Activated T-cell treated with anti-CD3 and anti-CD28 coated beads for 1 hour (primary cell): Measurements from ENCODE around the gene TRIM67.
"Not testable (repeated sequence)": the region's sequence is repeated elsewhere in the genome, so short reads cannot be mapped to it uniquely, and the experiment has no call there.

ENCODE experiments used
- DNase-seq: peaks from one replicate; pipeline ENCODE4 v3.0.0-alpha.2; 2020; ENCODE audit warnings: low read depth

The TRIM67 gene

DNA sequence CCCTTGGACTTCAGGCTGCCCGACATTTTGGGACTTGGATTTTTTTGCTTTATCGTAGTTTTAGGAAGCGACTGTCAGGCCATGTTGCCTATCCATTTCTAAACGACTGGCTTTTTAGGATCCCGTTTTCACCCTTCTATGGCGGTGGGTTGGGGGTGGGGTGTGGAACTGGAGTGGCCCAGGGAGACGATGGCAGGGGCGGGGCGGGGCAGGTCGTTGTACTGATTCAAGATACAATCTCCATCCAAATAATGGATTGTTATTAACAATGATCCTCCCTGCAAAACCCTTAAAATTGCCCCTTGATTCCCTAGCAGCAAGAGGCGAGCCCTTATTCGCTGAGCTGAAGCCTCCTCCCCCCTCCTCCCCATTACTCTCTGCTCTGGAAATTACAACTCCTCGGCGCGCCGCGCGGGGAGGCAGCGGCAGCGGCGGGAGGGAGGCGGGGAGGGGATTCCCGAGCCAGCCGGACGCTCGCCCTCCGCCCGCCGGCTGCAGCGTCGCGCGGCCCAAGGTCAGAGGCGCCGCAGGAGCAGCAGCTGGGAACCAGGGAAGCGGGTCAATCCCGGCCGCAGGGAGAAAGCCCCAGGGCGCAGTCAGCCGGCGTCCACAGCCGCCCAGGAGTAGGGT lies at the start of gene TRIM67:
TSS of gene TRIM67 (plus strand) at position 392 of the 630 bp plus-strand sequence. CDS start 912 bp downstream, outside the sequence.
- DNase-seq, result no peak

DNA sequence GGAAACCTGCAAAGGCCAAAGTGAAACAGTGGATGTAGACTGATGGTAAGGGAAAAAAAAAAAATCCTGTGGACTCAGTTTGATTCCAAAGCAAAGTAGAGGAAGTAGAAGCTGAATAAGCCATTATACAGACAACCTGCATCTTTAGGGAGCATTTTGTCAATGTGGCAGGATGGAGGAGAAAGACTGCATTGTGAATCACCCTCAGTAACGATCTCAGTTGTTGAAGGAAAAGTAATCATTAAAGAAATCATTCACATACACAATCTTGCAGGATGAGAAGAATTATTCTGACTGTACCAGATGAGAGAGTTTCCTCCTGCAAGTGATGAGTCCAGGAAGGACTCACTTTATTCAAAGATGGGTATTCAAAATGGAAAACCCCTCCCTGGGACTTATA lies 45.1 kb upstream of the TRIM67 start:
- no peak for DNase-seq

GRCh38 chr1:231118704-231119453 lies 43.0 kb upstream of the TRIM67 start:
- no peak for DNase-seq

GRCh38 chr1:231121533-231121932 lies 40.3 kb upstream of the TRIM67 start:
- DNase-seq, result no peak

DNA sequence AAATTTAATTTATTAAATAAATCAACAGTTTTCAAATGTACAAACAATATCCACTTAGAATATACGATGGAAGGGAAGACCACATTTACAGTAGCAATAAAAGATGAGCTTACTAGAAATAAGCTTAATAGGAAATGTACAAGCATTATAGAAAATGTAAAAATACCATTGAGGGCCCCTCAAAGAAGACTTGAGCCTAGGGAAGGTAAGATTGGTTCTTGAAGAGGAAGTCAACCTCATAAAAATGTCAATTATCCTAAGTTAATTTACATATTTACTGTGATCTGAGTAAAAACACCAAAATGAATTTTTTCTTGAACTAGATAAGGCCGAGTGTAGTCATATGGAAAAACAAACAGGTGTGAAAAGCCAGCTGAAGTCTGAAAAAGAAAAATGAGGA lies 39.7 kb upstream of the TRIM67 start:
- DNase-seq, result no peak

- DNase-seq, result no peak
Observed at GRCh38 chr1:231124746-231125145, 37.1 kb upstream of the TRIM67 start.

GRCh38 chr1:231125972-231126580 lies 35.8 kb upstream of the TRIM67 start:
- DNase-seq, result no peak

DNA sequence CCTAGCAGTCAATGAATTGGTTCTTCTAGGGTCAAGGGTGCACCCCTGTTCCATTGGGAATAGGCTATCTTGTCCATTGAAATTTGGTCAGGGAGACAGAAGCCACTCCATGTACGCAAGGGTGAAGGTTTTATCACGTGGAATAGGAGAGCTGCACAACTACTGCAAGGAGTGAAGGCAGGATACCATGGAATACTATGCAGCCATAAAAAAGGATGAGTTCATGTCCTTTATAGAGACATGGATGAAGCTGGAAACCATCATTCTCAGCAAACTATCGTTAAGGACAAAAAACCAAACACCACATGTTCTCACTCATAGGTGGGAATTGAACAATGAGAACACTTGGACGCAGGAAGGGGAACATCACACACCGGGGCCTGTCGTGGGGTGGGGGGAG lies 34.8 kb upstream of the TRIM67 start:
- DNase-seq, result not testable (repeated sequence)

DNA sequence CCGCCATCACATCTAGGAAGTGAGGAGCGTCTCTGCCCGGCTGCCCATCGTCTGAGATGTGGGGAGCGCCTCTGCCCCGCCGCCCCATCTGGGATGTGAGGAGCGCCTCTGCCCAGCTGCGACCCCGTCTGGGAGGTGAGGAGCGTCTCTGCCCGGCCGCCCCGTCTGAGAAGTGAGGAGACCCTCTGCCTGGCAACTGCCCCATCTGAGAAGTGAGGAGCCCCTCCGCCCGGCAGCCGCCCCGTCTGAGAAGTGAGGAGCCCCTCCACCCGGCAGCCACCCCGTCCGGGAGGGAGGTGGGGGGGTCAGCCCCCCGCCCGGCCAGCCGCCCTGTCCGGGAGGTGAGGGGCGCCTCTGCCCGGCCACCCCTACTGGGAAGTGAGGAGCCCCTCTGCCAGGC lies 33.4 kb upstream of the TRIM67 start:
- DNase-seq, result not testable (repeated sequence)

DNA sequence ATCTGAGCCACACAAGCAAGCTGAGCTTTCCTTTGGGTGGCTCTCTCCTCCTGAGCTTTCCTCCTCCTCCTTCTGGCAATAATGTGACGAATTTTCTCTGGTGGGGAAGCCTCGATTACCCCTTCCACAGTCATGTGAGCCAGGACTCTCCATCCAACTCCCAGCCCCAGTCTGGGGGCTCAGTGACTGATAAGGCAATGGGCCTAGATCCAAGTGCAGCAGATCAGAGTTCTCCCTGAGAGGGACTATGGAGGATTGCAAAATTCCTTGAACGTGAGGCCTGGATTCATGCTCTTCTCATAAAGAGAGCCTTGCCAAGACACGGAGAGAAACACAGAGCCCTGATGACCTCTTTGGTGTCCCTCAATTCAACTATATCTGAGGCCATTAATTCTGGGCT lies 31.3 kb upstream of the TRIM67 start:
- no peak for DNase-seq

DNA sequence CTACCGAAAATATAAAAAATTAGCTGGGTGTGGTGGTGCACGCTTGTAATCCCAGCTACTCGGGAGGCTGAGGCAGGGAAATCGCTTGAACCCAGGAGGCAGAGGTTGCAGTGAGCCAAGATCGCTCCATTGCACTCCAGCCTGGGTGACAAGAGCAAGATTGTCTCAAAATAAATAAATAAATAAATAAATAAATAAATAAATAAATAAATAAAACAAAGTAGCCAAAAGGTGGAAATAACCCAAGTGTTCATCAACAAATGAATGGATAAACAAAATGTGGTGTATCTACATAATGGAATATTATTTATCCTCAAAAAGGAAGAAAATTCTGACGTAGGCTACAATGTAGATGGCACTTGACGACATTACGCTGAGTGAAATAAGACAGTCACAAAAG lies 29.3 kb upstream of the TRIM67 start:
- not testable (repeated sequence) for DNase-seq

GRCh38 chr1:231134624-231135023 lies 27.2 kb upstream of the TRIM67 start:
- no peak for DNase-seq

- no peak for DNase-seq
Observed at GRCh38 chr1:231138236-231138635, 23.6 kb upstream of the TRIM67 start.

DNA sequence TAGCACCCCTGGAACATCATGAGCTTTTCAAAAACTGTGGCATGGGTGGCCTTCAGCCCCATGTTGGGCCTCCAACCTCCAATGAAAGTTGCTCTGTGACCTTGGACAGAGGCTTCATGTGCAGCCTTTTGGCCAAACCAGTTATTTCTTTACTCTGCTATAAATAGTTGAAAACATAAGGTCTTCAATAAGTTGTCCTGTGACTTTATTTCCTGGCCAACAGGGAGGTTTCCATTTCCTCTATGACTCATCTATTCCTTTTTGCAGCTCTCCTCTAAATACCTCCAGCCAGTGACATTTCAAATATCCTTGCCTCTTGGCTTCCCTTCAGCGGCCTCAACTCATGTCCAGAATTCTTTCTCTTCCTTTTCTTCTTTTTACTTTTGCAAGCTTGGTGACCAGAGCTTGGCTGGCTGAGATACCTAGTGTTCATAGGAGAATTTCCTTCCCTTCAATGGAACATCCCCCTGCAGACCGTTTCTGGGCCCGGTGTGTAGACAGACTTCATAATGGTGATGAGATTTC lies 22.7 kb upstream of the TRIM67 start:
- no peak for DNase-seq

DNA sequence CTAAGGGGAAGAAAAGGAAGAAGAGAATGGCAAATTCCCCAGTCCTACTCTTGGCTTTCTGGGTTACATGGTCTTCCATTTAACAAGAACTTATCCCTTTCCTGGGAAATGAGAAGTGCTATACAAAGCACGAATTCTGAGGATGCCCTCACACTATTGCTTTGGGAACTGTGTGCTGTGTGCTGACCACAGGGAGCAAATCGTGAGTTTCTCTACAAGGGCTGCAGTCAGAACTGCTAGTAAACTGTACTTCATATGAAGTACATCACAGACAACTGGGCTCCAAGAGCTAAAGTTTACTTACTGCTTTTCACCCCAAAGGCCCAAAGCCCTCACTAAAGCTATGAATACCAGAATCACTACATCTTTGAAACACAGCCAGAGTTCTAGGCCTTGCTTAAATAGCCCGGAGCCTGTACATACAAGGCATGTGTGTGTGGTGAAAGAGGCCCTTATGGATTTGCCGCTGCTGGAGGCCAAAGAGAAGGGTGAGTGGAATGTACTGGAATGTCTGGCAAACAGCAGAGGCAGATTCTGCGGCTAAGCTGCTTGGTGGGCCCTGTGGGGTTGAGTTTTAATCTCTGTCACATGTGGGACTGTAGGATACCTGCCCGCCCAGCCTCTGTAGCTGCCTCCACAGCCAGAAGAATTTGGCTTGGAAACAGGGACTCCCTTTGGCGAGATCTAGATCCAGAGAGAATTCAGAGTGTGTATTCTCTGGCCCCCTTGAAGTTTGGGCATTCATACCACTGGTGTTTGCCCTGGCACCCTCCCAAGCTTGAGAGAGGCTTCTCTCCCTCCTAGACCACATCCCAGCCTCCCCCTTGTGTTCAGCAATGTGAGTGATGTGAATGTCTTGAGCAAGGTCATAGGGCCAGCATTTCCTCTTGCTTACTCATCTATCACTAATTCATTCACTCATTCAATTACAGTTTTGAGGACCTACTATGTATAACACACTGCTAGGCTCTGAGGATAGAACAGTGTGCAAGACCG lies 21.9 kb upstream of the TRIM67 start:
- DNase-seq, result no peak

DNA sequence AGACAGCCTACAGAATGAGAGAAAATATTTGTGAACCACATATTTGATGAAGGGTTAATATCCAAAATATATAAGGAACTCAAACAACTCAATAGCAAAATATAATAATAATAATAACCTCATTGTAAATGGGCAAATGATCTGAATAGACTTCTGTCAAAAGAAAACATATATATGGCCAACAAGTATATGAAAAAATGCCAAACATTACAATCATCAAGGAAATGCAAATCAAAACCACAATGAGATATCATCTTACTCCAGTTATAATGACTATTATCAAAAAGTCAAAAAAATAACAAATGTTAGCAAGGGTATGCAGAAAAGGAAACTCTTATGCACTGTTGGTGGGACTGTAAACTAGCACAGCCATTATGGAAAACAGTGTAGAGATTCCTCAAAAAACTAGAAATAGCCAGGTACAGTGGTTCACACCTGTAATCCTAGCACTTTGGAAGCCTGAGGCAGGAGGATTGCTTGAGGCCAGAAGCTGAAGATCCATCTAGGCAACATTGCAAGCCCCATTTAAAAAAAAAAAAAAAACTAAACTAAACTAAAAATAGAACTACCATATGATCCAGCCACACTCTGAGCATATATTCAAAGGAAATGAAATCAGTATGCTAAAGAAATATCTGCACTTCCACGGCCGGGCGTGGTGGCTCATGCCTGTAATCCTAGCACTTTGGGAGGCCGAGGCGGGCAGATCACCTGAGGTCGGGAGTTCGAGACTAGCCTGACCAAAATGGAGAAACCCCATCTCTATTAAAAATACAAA lies 17.3 kb upstream of the TRIM67 start:
- no peak for DNase-seq

- no peak for DNase-seq
Observed at GRCh38 chr1:231147896-231148295, 14.0 kb upstream of the TRIM67 start.

- DNase-seq, result no peak
Observed at GRCh38 chr1:231151811-231152210, 10.0 kb upstream of the TRIM67 start.

GRCh38 chr1:231153726-231154125 lies 8.1 kb upstream of the TRIM67 start:
- no peak for DNase-seq

- no peak for DNase-seq
Observed at GRCh38 chr1:231155808-231156207, 6.0 kb upstream of the TRIM67 start.

DNA sequence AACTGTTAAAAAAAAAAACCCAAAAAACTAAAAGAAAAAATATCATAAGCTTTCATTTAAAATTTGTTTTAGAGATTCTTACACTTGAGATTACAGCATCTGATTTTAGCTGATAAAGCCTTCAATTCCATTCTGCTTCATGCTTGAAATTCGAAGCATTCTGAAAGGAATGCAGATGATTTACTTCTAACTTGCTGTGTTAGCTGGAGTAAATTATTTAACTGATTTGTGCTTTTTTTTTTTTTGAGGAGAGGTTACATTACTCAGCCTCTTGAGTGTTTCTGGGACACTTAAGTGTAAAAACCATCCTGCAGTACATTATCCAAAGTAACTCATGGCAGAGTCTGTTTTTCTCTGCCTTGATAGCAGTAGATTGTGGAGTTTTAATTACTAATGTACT lies 4.5 kb upstream of the TRIM67 start:
- no peak for DNase-seq
